Astrocyte of the cerebellum (primary cell): ENCODE data around the gene SBK3.
"Not testable (repeated sequence)": the region's sequence is repeated elsewhere in the genome, so short reads cannot be mapped to it uniquely, and the experiment has no call there.

Experiments
- DNase-seq: peaks from one replicate; pipeline ENCODE4 v3.0.0-alpha.2; 2011; ENCODE audit warnings: low read depth
- H3K4me3 ChIP-seq: 2 replicates; pipeline ENCODE4 v1.5.1; 2011; ENCODE audit warnings: mild to moderate bottlenecking, low read depth, low read length, moderate library complexity
- CTCF ChIP-seq: IDR thresholded peaks from 2 replicates; pipeline ENCODE4 v1.5.1; 2012; ENCODE audit warnings: low read length, low read depth, moderate library complexity, mild to moderate bottlenecking; ENCODE audit errors: missing control alignments
- in situ Hi-C: cut with HindIII; loops from 2 replicates; pipeline ENCODE4 v1.10.0; 2017; ENCODE audit warnings: low sequenced_read_pairs

Gene SBK3

GRCh38 chr19:55500368-55500952 is 44.9 kb downstream of the SBK3 start:
- DNase-seq = no peak
- H3K4me3 ChIP-seq = no peak overlapping the region
- TF ChIP-seq CTCF = no peak
- in situ Hi-C loops = no loop called here

- DNase-seq = no peak
- H3K4me3 ChIP-seq = no peak overlapping the region
- in situ Hi-C loops = no loop called here
- TF ChIP-seq CTCF = no peak
Measured at GRCh38 chr19:55498246-55498840, 47.0 kb downstream of the SBK3 start.

- no peak for DNase-seq
- in situ Hi-C loops = no loop called here
- no peak overlapping the region for H3K4me3 ChIP-seq
- TF ChIP-seq CTCF = no peak
Measured at GRCh38 chr19:55497763-55498162, 47.6 kb downstream of the SBK3 start.

- in situ Hi-C loops, DNase-seq, H3K4me3 ChIP-seq: not testable (repeated sequence)
Measured at GRCh38 chr19:55496820-55497219, 48.5 kb downstream of the SBK3 start.

- H3K4me3 ChIP-seq = no peak overlapping the region
- in situ Hi-C loops = no loop called here
- no peak for TF ChIP-seq CTCF
- DNase-seq = no peak
Measured at GRCh38 chr19:55495646-55496349, 49.5 kb downstream of the SBK3 start.

- in situ Hi-C loops = no loop called here
- TF ChIP-seq CTCF = no peak
- no peak overlapping the region for H3K4me3 ChIP-seq
- DNase-seq = no peak
Measured at GRCh38 chr19:55494172-55494761, 51.1 kb downstream of the SBK3 start.
